ENCODE measurements around the gene TTC21A.

- TF ChIP-seq CTCF (IDR thresholded peaks at IDR 0.05) (no peak), POLR2A (IDR thresholded peaks at IDR 0.05) (no peak), EP300 (IDR thresholded peaks at IDR 0.05) (no peak), POLR2AphosphoS5 (IDR thresholded peaks at IDR 0.05) (no peak)
These were observed 14.1 kb downstream of the TTC21A start for GRCh38 chr3:39121621-39122020.
